Occipital lobe (tissue), 3 donors: ENCODE measurements around the gene BHMT. TPM values are rescaled to one million over a fixed set of nuclear protein-coding genes. Genes with fewer than 3 reads are reported as not detected.
"Not testable (repeated sequence)": the region's sequence is repeated elsewhere in the genome, so short reads cannot be mapped to it uniquely, and the experiment has no call there.

Source experiments
- DNase-seq: peaks from one replicate; lab custom pipeline; 2025; lab: John Stamatoyannopoulos, UW
- small RNA-seq: library from RNA; depleted of rRNA; stranded (forward); fragments of <200 nt; gene quantifications from one replicate; pipeline ENCODE3, GENCODE V24; 2014
- total RNA-seq: library from RNA; depleted of rRNA; stranded (reverse); fragments of >200 nt; gene quantifications from one replicate; pipeline ENCODE4 v1.2.3, GENCODE V29; 2014

BHMT gene
- total RNA-seq, 1 donor from 2014 or later = not detected

DNA sequence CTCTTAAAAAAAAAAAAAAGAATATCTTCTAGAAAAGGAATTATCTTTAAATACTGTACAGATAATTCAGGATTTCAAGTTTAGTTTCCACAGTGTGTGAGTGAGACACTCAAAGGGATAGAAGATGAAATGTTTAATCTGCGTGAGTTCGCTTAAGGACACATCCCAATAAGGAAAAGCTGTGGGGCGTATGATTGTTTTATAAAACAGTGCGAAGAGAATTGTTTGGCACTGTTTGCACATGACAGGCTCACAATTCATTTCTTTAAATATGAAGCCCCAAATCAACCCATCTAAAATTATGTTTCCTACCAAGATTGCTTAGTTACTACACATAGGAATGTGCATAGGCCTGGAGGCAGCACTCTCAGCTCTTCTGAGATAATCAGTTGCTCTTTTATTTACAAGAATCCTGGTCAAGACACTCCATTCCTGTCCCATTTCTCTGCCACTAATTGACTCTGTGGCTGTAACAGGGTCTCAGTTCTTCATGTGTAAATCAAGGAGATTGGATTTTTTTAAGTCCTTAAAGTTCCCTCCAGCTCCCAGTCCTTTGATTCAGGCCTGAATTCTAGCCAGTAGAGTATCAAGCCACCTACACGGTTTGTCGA is 60.1 kb downstream of the BHMT start:
- no peak for DNase-seq

DNA sequence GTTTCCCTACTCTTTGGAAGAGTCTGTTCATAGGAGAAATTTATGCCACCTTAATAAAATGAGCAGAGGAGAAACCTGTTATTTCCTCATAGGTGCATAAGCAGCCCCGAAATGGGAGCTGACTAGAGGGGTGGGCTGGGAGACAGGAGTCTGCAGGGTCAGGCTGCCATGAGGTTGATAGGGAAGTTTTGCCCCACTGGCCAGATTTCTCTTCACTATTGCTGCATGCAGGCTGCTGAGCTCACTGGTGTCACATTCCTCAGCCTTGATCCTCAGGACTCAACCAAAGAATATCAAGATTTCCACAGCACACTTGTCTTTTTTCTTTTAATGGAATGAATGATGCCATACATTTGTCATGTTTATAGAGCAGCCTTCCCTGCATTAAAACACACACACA is 60.7 kb downstream of the BHMT start:
- no peak for DNase-seq

DNA sequence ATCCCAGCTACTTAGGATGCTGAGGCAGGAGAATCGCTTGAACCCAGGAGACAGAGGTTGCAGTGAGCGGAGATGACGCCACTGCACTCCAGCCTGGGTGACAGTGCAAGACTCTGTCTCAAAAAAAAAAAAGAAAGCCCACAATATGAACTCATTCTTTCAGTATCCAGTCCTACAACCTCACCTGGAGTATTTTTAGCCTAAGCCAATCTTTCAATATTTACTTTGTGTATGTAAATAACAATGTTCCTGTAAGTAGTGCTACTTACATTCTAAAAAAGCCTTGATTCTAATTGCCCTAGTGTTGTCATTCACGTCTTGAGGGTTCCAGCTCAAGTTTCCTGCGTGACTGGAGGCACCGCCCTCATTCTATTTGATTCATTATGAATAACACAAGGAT is 62.0 kb downstream of the BHMT start:
- DNase-seq = no peak

DNA sequence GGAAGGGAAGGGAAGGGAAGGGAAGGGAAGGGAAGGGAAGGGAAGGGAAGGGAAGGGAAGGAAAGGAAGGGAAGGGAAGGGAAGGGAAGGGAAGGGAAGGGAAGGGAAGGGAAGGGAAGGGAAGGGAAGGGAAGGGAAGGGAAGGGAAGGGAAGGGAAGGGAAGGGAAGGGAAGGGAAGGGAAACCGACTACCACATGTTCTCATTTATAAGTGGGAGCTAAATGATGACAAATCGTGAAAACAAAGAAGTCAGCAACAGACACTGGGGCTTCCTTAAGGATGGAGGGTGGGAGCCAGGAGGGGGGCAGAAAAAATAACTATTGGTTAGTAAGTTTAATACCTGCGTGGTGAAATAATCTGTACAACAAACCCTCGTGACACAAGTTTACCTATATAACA is 68.8 kb downstream of the BHMT start:
- not testable (repeated sequence) for DNase-seq

DNA sequence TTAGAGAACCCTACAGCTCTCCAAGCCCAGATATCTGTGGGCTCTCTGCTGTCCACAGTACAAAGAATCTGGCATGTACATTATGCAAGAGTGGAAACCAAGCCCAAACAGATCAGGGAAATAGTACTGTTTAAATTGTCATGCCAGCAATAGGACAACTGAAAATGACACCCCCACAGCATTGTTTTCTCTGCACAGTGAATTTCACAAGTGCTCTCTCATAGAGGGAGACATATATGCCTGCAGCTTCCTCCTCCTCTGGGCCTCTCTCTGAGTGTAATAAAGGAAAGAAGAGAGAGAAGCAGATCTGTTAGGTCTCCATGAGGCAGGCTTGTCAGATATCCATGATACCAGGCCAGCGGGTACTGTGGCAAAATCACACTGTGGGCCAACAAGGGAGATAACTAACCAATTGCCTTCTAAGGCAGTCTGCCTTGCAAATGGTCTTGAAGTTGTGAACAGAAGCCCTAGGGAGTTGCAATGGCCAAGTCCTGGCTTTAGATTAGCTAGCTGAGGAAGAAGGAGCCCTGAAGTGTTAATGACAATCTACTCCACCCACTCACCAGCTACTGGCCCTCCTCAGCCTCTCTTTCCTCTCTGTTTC is 69.9 kb downstream of the BHMT start:
- no peak for DNase-seq

Small RNA genes within 50 kb of the gene (small RNA-seq; reads per million reads assigned to genes)
- 0.20 reads per million for gene RNY3P1

Other genes with a start within 250 kb of the BHMT start
- 24.6 TPM for gene ARSB, start 126.5 kb upstream of the BHMT start, total RNA-seq
- 1.2 TPM for gene DMGDH, start 42.1 kb upstream of the BHMT start, total RNA-seq
- 0.62 TPM for gene BHMT2, start 42.0 kb upstream of the BHMT start, total RNA-seq
- gene JMY, start 124.3 kb downstream of the BHMT start, total RNA-seq = 48.7 TPM